GM23338 (cell line): ENCODE results near the gene MTA3. TPM values are rescaled to one million over a fixed set of nuclear protein-coding genes. Genes with fewer than 3 reads are reported as not detected.

Experiments
- ATAC-seq: fragments of 200-7000 bp; cut with Tn5 transposase; 3 replicates; pipeline ENCODE4 v1.9.1; 2020
- DNase-seq: peaks from one replicate; pipeline ENCODE4 v3.0.0-alpha.2; 2015; ENCODE audit warnings: low spot score
- H2AFZ ChIP-seq: fragments of 200-600 bp; sonication (generic); 2 replicates; pipeline ENCODE4 v1.8.0; 2016; ENCODE audit warnings: antibody characterized with exemption, mild to moderate bottlenecking, moderate library complexity
- H3F3A ChIP-seq: fragments of 200-600 bp; sonication (generic); replicated peaks from 2 replicates; pipeline ENCODE4 v1.8.0; 2017; ENCODE audit warnings: antibody characterized with exemption, mixed run types, low read depth
- H3K27ac ChIP-seq: fragments of 200-600 bp; sonication (generic); 2 replicates; pipeline ENCODE4 v1.6.1; 2016; ENCODE audit warnings: low read depth
- H3K27me3 ChIP-seq: fragments of 200-600 bp; sonication (generic); 2 replicates; pipeline ENCODE4 v1.8.0; 2016; ENCODE audit warnings: mild to moderate bottlenecking, mixed run types, moderate library complexity; ENCODE audit not compliant: insufficient read depth
- H3K36me3 ChIP-seq: fragments of 200-600 bp; sonication (generic); 2 replicates; pipeline ENCODE4 v1.8.0; 2016; ENCODE audit warnings: mild to moderate bottlenecking; ENCODE audit not compliant: insufficient read depth
- H3K4me1 ChIP-seq: fragments of 200-600 bp; sonication (generic); 2 replicates; pipeline ENCODE4 v1.8.0; 2016; ENCODE audit warnings: mild to moderate bottlenecking, moderate library complexity; ENCODE audit not compliant: insufficient read depth
- H3K4me2 ChIP-seq: fragments of 200-600 bp; sonication (generic); 2 replicates; pipeline ENCODE4 v1.7.1; 2017; ENCODE audit warnings: mixed run types
- H3K4me3 ChIP-seq: fragments of 200-600 bp; sonication (generic); 2 replicates; pipeline ENCODE4 v1.6.1; 2016; ENCODE audit warnings: mixed run types
- H3K79me2 ChIP-seq: fragments of 200-600 bp; sonication (generic); replicated peaks from 2 replicates; pipeline ENCODE4 v1.8.0; 2017; ENCODE audit warnings: mild to moderate bottlenecking; ENCODE audit not compliant: insufficient read depth
- H3K9me2 ChIP-seq: fragments of 200-600 bp; sonication (generic); 2 replicates; pipeline ENCODE4 v1.8.0; 2017; ENCODE audit not compliant: insufficient read depth
- H4K20me1 ChIP-seq: fragments of 200-600 bp; sonication (generic); replicated peaks from 2 replicates; pipeline ENCODE4 v1.8.0; 2017; ENCODE audit warnings: mild to moderate bottlenecking; ENCODE audit not compliant: insufficient read depth
- H3K27ac Mint-ChIP-seq: 2 replicates; pipeline ENCODE4 v1.8.0; 2020; ENCODE audit warnings: inconsistent platforms, mild to moderate bottlenecking, moderate library complexity, mixed read lengths
- H3K27me3 Mint-ChIP-seq: 3 replicates; pipeline ENCODE4 v1.8.0; 2022; ENCODE audit warnings: low read depth, mild to moderate bottlenecking, moderate library complexity, mixed read lengths, inconsistent platforms; ENCODE audit not compliant: insufficient read depth, poor library complexity
- H3K36me3 Mint-ChIP-seq: 3 replicates; pipeline ENCODE4 v1.8.0; 2021; ENCODE audit warnings: low read depth, mild to moderate bottlenecking, inconsistent platforms, moderate library complexity, mixed read lengths
- H3K4me1 Mint-ChIP-seq: 3 replicates; pipeline ENCODE4 v1.8.0; 2020; ENCODE audit warnings: mild to moderate bottlenecking, inconsistent platforms, mixed read lengths
- H3K4me3 Mint-ChIP-seq: 3 replicates; pipeline ENCODE4 v1.8.0; 2021; ENCODE audit warnings: moderate library complexity, mild to moderate bottlenecking, inconsistent platforms, mixed read lengths
- H3K9me3 Mint-ChIP-seq: 3 replicates; pipeline ENCODE4 v1.8.0; 2020; ENCODE audit warnings: moderate library complexity, mild to moderate bottlenecking, inconsistent platforms, mixed read lengths
- CREB1 ChIP-seq: fragments of 250-450 bp; sonication (Bioruptor Pico); IDR thresholded peaks from 2 replicates; pipeline ENCODE4 v1.5.0; 2020; ENCODE audit warnings: low read depth, mild to moderate bottlenecking, moderate library complexity
- CTCF ChIP-seq, 2 experiments: fragments of 200-600 bp in 1 of 2; sonication (generic) in 1 of 2; conservative IDR thresholded peaks; 2 replicates each; pipeline versions ENCODE4 v1.5.1 to v1.6.1; 2016 to 2017; ENCODE audit warnings: antibody characterized with exemption in 2 of 2, low read depth in 2 of 2, mild to moderate bottlenecking in 2 of 2, moderate library complexity in 1 of 2
- EZH2 ChIP-seq: fragments of 200-600 bp; sonication (generic); IDR thresholded peaks from one replicate; pipeline ENCODE4 v1.8.0; 2017; ENCODE audit warnings: antibody characterized with exemption, mild to moderate bottlenecking, low read depth; ENCODE audit not compliant: unreplicated experiment
- EZH2phosphoT487 ChIP-seq: fragments of 200-600 bp; sonication (generic); IDR thresholded peaks from one replicate; pipeline ENCODE4 v1.8.1; 2018; ENCODE audit warnings: antibody characterized with exemption; ENCODE audit not compliant: unreplicated experiment
- JUNB ChIP-seq: IDR thresholded peaks from one replicate; pipeline ENCODE4 v1.6.1; 2016; ENCODE audit warnings: antibody characterized with exemption; ENCODE audit not compliant: unreplicated experiment
- NANOG ChIP-seq: IDR thresholded peaks from 2 replicates; pipeline ENCODE4 v1.6.1; 2016; ENCODE audit warnings: antibody characterized with exemption, borderline replicate concordance
- POLR2AphosphoS5 ChIP-seq: IDR thresholded peaks from 2 replicates; pipeline ENCODE4 v1.6.1; 2016; ENCODE audit warnings: antibody characterized with exemption, low read depth
- STAT1 ChIP-seq: IDR thresholded peaks from one replicate; pipeline ENCODE4 v1.6.1; 2016; ENCODE audit warnings: antibody characterized with exemption; ENCODE audit not compliant: unreplicated experiment
- ZNF114 ChIP-seq: fragments of 250-450 bp; sonication (Bioruptor Pico); IDR thresholded peaks from 2 replicates; pipeline ENCODE4 v1.5.0; 2020; ENCODE audit warnings: mild to moderate bottlenecking, moderate library complexity
- ZNF331 ChIP-seq: fragments of 250-450 bp; sonication (Bioruptor Pico); IDR thresholded peaks from 2 replicates; pipeline ENCODE4 v1.5.0; 2020; ENCODE audit warnings: low read depth, mild to moderate bottlenecking, moderate library complexity
- ZNF462 ChIP-seq: fragments of 250-450 bp; sonication (Bioruptor Pico); IDR thresholded peaks from 2 replicates; pipeline ENCODE4 v1.5.0; 2020; ENCODE audit warnings: mild to moderate bottlenecking, moderate library complexity
- polyA plus RNA-seq: library from polyadenylated mRNA; unstranded; fragments of >200 nt; fragmentation: Nextera tagmentation; extraction: Ambion mirVana; gene quantifications from 2 replicates; pipeline ENCODE4 v1.2.1, GENCODE V29; 2016
- total RNA-seq: library from RNA; depleted of rRNA; stranded (reverse); fragments of >200 nt; shearing (Covaris generic); gene quantifications from 2 replicates; pipeline ENCODE4 v1.2.3, GENCODE V29; 2014
- TF ChIP-seq, protein P1 (sequence below): IDR thresholded peaks from 2 replicates; pipeline ENCODE4 v1.6.1; 2016; ENCODE audit warnings: antibody characterized with exemption
- TF ChIP-seq, protein P2 (sequence below): IDR thresholded peaks from one replicate; pipeline ENCODE4 v1.6.1; 2018; ENCODE audit warnings: antibody characterized with exemption; ENCODE audit not compliant: unreplicated experiment

MTA3 gene
- total and polyA plus RNA-seq, 2 experiments from 2014 or later: 162 to 208 TPM

DNA sequence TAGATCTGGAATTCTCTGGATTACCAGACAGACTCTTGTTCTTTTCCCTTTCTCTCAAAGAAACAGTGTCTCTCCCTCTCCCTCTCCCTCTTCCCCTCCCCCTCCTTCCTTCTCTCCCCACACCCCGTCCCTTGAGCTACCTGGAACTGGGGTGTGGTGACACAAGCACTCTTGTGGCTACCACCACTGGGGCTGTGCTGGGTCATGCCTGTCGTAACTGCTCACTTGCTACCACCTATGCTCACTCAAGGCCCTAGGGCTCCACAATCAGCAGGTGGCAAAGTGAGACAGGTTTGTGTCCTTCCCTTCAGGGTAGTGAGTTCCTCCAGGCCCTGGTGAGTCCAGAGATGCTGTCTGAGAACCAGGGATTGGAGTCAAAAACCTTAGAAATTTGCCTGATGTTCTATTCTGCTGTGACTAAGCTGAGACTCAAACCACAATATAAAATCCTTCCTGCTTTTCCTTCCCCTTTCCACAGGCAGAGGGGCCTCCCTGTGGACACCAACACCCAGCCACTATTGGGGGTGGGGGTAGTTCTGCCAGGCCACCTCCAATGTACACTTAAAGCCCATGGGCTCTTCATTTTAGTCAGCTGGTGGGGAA lies 124.7 kb downstream of the MTA3 start:
- no peaks in the 10 kb centered on the region for H3K27me3 ChIP-seq
- H3K36me3 ChIP-seq: peaks cover 9% of the 10 kb centered on the region; the same call in 1 of the 2 replicates
- no peak overlapping the region; the same call in 1 of the 2 replicates for H3K4me2 ChIP-seq
- no peak overlapping the region for H3K4me3 Mint-ChIP-seq
- TF ChIP-seq NANOG (no peak), CTCF (conservative IDR thresholded peaks at IDR 0.05; ENCODE audit: low read depth in 2 of 2) (no peak), ZNF462 (CRISPR knock-in tag) (no peak), STAT1 (no peak), CREB1 (CRISPR knock-in tag) (no peak), JUNB (no peak), EZH2 (no peak), ZNF331 (no peak), POLR2AphosphoS5 (no peak; the same call in 1 of the 2 replicates), ZNF114 (CRISPR knock-in tag) (no peak), EZH2phosphoT487 (no peak)
- TF ChIP-seq, protein P1, sequence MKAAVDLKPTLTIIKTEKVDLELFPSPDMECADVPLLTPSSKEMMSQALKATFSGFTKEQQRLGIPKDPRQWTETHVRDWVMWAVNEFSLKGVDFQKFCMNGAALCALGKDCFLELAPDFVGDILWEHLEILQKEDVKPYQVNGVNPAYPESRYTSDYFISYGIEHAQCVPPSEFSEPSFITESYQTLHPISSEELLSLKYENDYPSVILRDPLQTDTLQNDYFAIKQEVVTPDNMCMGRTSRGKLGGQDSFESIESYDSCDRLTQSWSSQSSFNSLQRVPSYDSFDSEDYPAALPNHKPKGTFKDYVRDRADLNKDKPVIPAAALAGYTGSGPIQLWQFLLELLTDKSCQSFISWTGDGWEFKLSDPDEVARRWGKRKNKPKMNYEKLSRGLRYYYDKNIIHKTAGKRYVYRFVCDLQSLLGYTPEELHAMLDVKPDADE: no peak
- TF ChIP-seq, protein P2, sequence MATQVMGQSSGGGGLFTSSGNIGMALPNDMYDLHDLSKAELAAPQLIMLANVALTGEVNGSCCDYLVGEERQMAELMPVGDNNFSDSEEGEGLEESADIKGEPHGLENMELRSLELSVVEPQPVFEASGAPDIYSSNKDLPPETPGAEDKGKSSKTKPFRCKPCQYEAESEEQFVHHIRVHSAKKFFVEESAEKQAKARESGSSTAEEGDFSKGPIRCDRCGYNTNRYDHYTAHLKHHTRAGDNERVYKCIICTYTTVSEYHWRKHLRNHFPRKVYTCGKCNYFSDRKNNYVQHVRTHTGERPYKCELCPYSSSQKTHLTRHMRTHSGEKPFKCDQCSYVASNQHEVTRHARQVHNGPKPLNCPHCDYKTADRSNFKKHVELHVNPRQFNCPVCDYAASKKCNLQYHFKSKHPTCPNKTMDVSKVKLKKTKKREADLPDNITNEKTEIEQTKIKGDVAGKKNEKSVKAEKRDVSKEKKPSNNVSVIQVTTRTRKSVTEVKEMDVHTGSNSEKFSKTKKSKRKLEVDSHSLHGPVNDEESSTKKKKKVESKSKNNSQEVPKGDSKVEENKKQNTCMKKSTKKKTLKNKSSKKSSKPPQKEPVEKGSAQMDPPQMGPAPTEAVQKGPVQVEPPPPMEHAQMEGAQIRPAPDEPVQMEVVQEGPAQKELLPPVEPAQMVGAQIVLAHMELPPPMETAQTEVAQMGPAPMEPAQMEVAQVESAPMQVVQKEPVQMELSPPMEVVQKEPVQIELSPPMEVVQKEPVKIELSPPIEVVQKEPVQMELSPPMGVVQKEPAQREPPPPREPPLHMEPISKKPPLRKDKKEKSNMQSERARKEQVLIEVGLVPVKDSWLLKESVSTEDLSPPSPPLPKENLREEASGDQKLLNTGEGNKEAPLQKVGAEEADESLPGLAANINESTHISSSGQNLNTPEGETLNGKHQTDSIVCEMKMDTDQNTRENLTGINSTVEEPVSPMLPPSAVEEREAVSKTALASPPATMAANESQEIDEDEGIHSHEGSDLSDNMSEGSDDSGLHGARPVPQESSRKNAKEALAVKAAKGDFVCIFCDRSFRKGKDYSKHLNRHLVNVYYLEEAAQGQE: no peak
- peaks cover 18% of the 10 kb centered on the region for H4K20me1 ChIP-seq
- peaks cover 5% of the 10 kb centered on the region for H3K27me3 Mint-ChIP-seq
- H3K9me3 Mint-ChIP-seq: no peaks in the 10 kb centered on the region
- ATAC-seq (peak; percentile 60), DNase-seq (no peak)
- H3K36me3 Mint-ChIP-seq: peaks cover 15% of the 10 kb centered on the region; the same call in 2 of the 3 replicates
- peaks cover 19% of the 10 kb centered on the region for H3K4me1 Mint-ChIP-seq
- H3K79me2 ChIP-seq: peaks cover 78% of the 10 kb centered on the region
- H3K9me2 ChIP-seq: no peaks in the 10 kb centered on the region
- peak overlapping the region; percentile 78 for H3K27ac ChIP-seq
- peak overlapping the region; percentile 93 for H3K27ac Mint-ChIP-seq
- no peaks in the 10 kb centered on the region for H3F3A ChIP-seq
- no peak overlapping the region for H3K4me3 ChIP-seq
- H2AFZ ChIP-seq: no peak overlapping the region
- peaks cover 7% of the 10 kb centered on the region; the same call in 1 of the 2 replicates for H3K4me1 ChIP-seq
